SH-SY5Y (cell line): ENCODE data around the gene MMS22L.

Experiments
- GATA2 ChIP-seq: IDR thresholded peaks from 2 replicates; pipeline ENCODE4 v1.6.1; 2011; ENCODE audit warnings: mild to moderate bottlenecking, low read depth, low read length
- GATA3 ChIP-seq: IDR thresholded peaks from 2 replicates; pipeline ENCODE4 v1.6.1; 2011; ENCODE audit warnings: low read depth, mild to moderate bottlenecking, low read length, moderate library complexity

- TF ChIP-seq GATA2 (no peak), GATA3 (no peak)
Observed at GRCh38 chr6:97207383-97207782, 75.6 kb downstream of the MMS22L start.
